CD14-positive monocyte (primary cell): ENCODE measurements around the gene AOAH. TPM values are rescaled to one million over a fixed set of nuclear protein-coding genes. Genes with fewer than 3 reads are reported as not detected.

Experiments used
- DNase-seq, 3 donors: peaks; one replicate each; pipeline ENCODE4 v3.0.0-alpha.2; 2011 to 2022
- H2AFZ ChIP-seq: 2 replicates; pipeline ENCODE4 v1.6.0; 2012; ENCODE audit warnings: mild to moderate bottlenecking, low read depth, low read length, inconsistent platforms; ENCODE audit not compliant: insufficient read depth, poor library complexity, severe bottlenecking
- H3K27ac ChIP-seq, 2 donors: 1 replicate in 1 of 2; 2 replicates in 1 of 2; pipeline ENCODE4 v1.5.1; 2012 to 2013; ENCODE audit warnings: low read length in 2 of 2, control low read depth in 1 of 2, inconsistent platforms in 1 of 2, low read depth in 1 of 2, mild to moderate bottlenecking in 1 of 2
- H3K27me3 ChIP-seq, 2 donors: one replicate each; pipeline versions ENCODE4 v1.6.0 to v1.6.1; 2011 to 2013; ENCODE audit warnings: low read length in 2 of 2; ENCODE audit not compliant: control insufficient read depth in 2 of 2, insufficient read depth in 2 of 2
- H3K36me3 ChIP-seq, 2 donors: replicated peaks in 1 of 2; 1 replicate in 1 of 2; 2 replicates in 1 of 2; pipeline versions ENCODE4 v1.5.1 to v1.6.1; 2012 to 2013; ENCODE audit warnings: low read length in 2 of 2, control low read depth in 1 of 2, inconsistent platforms in 1 of 2, mild to moderate bottlenecking in 1 of 2; ENCODE audit not compliant: insufficient read depth in 2 of 2, control insufficient read depth in 1 of 2
- H3K4me1 ChIP-seq, 2 donors: 1 replicate in 1 of 2; 2 replicates in 1 of 2; pipeline versions ENCODE4 v1.5.1 to v1.6.1; 2012 to 2013; ENCODE audit warnings: low read length in 2 of 2, control low read depth in 1 of 2, inconsistent platforms in 1 of 2, mild to moderate bottlenecking in 1 of 2, moderate library complexity in 1 of 2; ENCODE audit not compliant: insufficient read depth in 2 of 2, control insufficient read depth in 1 of 2
- H3K4me2 ChIP-seq: replicated peaks from 2 replicates; pipeline ENCODE3; 2012; ENCODE audit warnings: low read length, moderate library complexity, mild to moderate bottlenecking; ENCODE audit not compliant: poor library complexity, severe bottlenecking; ENCODE audit errors: extremely low read depth
- H3K4me3 ChIP-seq, 3 experiments: fragments of 200-600 bp in 1 of 3; sonication (generic) in 1 of 3; replicated peaks in 1 of 3; 1 replicate in 2 of 3; 2 replicates in 1 of 3; pipeline ENCODE4 v1.5.1; 2011 to 2013; ENCODE audit warnings: low read length in 3 of 3, mild to moderate bottlenecking in 3 of 3, control low read depth in 2 of 3, low read depth in 2 of 3, inconsistent platforms in 1 of 3, moderate library complexity in 1 of 3
- H3K79me2 ChIP-seq: 2 replicates; pipeline ENCODE4 v1.6.0; 2012; ENCODE audit warnings: mild to moderate bottlenecking, control low read depth, inconsistent platforms, low read length, moderate library complexity; ENCODE audit not compliant: insufficient read depth
- H3K9ac ChIP-seq: 2 replicates; pipeline ENCODE4 v1.6.0; 2017; ENCODE audit warnings: low read length, mild to moderate bottlenecking; ENCODE audit not compliant: insufficient read depth, poor library complexity, severe bottlenecking
- H3K9me3 ChIP-seq, 2 donors: replicated peaks in 1 of 2; 1 replicate in 1 of 2; 2 replicates in 1 of 2; pipeline versions ENCODE4 v1.5.1 to v1.6.1; 2012 to 2013; ENCODE audit warnings: low read length in 2 of 2, control low read depth in 1 of 2; ENCODE audit not compliant: control insufficient read depth in 1 of 2, insufficient read depth in 1 of 2
- H4K20me1 ChIP-seq: 2 replicates; pipeline ENCODE4 v1.6.0; 2012; ENCODE audit warnings: mild to moderate bottlenecking, low read length, control low read depth, moderate library complexity; ENCODE audit not compliant: insufficient read depth
- H3K27ac Mint-ChIP-seq, 7 donors: one replicate each; pipeline ENCODE4 v1.8.0; 2020; ENCODE audit warnings: mild to moderate bottlenecking in 7 of 7, mixed read lengths in 7 of 7, moderate library complexity in 6 of 7, inconsistent platforms in 2 of 7
- H3K27me3 Mint-ChIP-seq, 3 donors: one replicate each; pipeline ENCODE4 v1.8.0; 2021 to 2022; ENCODE audit warnings: low read depth in 3 of 3, mild to moderate bottlenecking in 3 of 3, mixed read lengths in 3 of 3, moderate library complexity in 3 of 3, inconsistent platforms in 1 of 3
- H3K36me3 Mint-ChIP-seq, 2 donors: one replicate each; pipeline ENCODE4 v1.8.0; 2020; ENCODE audit warnings: mixed read lengths in 2 of 2, inconsistent platforms in 1 of 2, mild to moderate bottlenecking in 1 of 2
- H3K4me1 Mint-ChIP-seq: one replicate; pipeline ENCODE4 v1.8.0; 2020; ENCODE audit warnings: mild to moderate bottlenecking, mixed read lengths
- H3K4me3 Mint-ChIP-seq, 2 donors: one replicate each; pipeline ENCODE4 v1.8.0; 2020; ENCODE audit warnings: mild to moderate bottlenecking in 2 of 2, mixed read lengths in 2 of 2, moderate library complexity in 1 of 2
- H3K9me3 Mint-ChIP-seq, 7 donors: one replicate each; pipeline ENCODE4 v1.8.0; 2020 to 2022; ENCODE audit warnings: mixed read lengths in 7 of 7, mild to moderate bottlenecking in 6 of 7, moderate library complexity in 6 of 7, inconsistent platforms in 2 of 7
- WGBS: methylation state at CpG from one replicate; pipeline ENCODE4 v1.1.5; 2013; ENCODE audit warnings: missing lambda C conversion rate; ENCODE audit not compliant: insufficient coverage; 5-methylcytosine and 5-hydroxymethylcytosine counted together
- intact Hi-C, 2 donors: fragments of 100-400 bp; cut with micrococcal nuclease; formaldehyde crosslinking; loops; one replicate each; pipeline versions ENCODE4 v1.15.0 to v1.15.1; 2023
- polyA plus RNA-seq, 3 donors: library from polyadenylated mRNA; depleted of rRNA in 1 of 3; unstranded in 2 of 3; stranded (reverse) in 1 of 3; fragments of 300-500 nt in 2 of 3; fragments of >200 nt in 1 of 3; fragmentation: Illumina TruSeq in 2 of 3; gene quantifications; 1 replicate in 2 of 3; 2 replicates in 1 of 3; pipeline ENCODE4 v1.2.3, GENCODE V29; 2012 to 2021
- TF ChIP-seq, protein P1 (sequence below): fragments of 200-600 bp; IDR thresholded peaks from one replicate; pipeline ENCODE4 v1.8.0; 2022; ENCODE audit warnings: antibody characterized with exemption, mild to moderate bottlenecking

The AOAH gene
- polyA plus RNA-seq, 3 donors: 305 to 467 (median 349) TPM

DNA sequence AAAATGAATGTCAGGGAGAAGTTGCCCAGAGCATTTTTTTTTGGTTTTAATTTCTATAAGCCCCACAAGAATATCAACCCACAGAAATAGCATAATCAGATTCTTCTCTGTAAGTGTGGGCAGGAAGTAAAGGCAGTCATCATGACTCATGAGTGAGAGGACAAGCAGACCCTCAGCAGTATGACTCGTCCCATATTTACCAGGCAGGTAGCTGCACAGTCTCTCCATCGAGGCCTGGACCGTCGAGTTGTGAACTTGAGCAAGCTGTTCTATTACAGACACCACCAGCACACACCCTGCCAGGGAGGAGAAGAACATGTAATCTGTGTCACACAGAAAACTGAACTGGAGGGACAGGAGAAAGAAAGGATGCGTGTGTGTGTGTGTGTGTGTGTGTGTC lies 37.8 kb downstream of the AOAH start:
- peaks cover 85 to 94% of the 10 kb centered on the region in 2 donors for H3K36me3 ChIP-seq
- Mint-ChIP-seq H3K27ac (peak overlapping the region in 3 of 7 donors; percentile 34 to 82 (median 68)), H3K27me3 (no peaks in the 10 kb centered on the region), H3K9me3 (no peaks in the 10 kb centered on the region), H3K4me3 (no peak overlapping the region), H3K36me3 (peaks cover 76 to 80% of the 10 kb centered on the region in 2 donors), H3K4me1 (peaks cover 19% of the 10 kb centered on the region)
- peaks cover 91% of the 10 kb centered on the region for H3K79me2 ChIP-seq
- intact Hi-C loops: no loop called here
- no peaks in the 10 kb centered on the region for H3K9me3 ChIP-seq
- peak overlapping the region in 1 of 2 donors; percentile 54 for H3K27ac ChIP-seq
- DNase-seq: peak in 1 of 3 donors; percentile 20
- H2AFZ ChIP-seq: no peak overlapping the region
- H3K9ac ChIP-seq: no peak overlapping the region
- no peak overlapping the region for H3K4me3 ChIP-seq
- no peaks in the 10 kb centered on the region for H3K27me3 ChIP-seq
- H3K4me2 ChIP-seq: no peak overlapping the region
- WGBS: no CpG with 5 or more reads among the region's 5 CpGs
- H3K4me1 ChIP-seq: peaks cover 10 to 12% of the 10 kb centered on the region in 2 donors
- peaks cover 99% of the 10 kb centered on the region for H4K20me1 ChIP-seq
- TF ChIP-seq, protein P1, sequence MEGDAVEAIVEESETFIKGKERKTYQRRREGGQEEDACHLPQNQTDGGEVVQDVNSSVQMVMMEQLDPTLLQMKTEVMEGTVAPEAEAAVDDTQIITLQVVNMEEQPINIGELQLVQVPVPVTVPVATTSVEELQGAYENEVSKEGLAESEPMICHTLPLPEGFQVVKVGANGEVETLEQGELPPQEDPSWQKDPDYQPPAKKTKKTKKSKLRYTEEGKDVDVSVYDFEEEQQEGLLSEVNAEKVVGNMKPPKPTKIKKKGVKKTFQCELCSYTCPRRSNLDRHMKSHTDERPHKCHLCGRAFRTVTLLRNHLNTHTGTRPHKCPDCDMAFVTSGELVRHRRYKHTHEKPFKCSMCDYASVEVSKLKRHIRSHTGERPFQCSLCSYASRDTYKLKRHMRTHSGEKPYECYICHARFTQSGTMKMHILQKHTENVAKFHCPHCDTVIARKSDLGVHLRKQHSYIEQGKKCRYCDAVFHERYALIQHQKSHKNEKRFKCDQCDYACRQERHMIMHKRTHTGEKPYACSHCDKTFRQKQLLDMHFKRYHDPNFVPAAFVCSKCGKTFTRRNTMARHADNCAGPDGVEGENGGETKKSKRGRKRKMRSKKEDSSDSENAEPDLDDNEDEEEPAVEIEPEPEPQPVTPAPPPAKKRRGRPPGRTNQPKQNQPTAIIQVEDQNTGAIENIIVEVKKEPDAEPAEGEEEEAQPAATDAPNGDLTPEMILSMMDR: no peak

GRCh38 chr7:36684954-36685353 lies 39.3 kb downstream of the AOAH start:
- peaks cover 5% of the 10 kb centered on the region for H3K4me1 Mint-ChIP-seq
- no peaks in the 10 kb centered on the region for H3K9me3 ChIP-seq
- TF ChIP-seq, protein P1: no peak
- peaks cover 74 to 81% of the 10 kb centered on the region in 2 donors for H3K36me3 Mint-ChIP-seq
- intact Hi-C loops: no loop called here
- peak overlapping the region in 1 of 2 donors; percentile 11 for H3K27ac ChIP-seq
- H3K27me3 Mint-ChIP-seq: no peaks in the 10 kb centered on the region
- H3K27ac Mint-ChIP-seq: peak overlapping the region in 2 of 7 donors; percentile 13 to 39
- no peak overlapping the region for H3K4me3 Mint-ChIP-seq
- H3K79me2 ChIP-seq: peaks cover 83% of the 10 kb centered on the region
- H3K4me1 ChIP-seq: no peaks in the 10 kb centered on the region
- no peak overlapping the region for H3K4me3 ChIP-seq
- H2AFZ ChIP-seq: no peak overlapping the region
- H3K27me3 ChIP-seq: no peaks in the 10 kb centered on the region
- H3K4me2 ChIP-seq: no peak overlapping the region
- peaks cover 88 to 94% of the 10 kb centered on the region in 2 donors for H3K36me3 ChIP-seq
- no CpG with 5 or more reads among the region's 3 CpGs for WGBS
- H3K9me3 Mint-ChIP-seq: no peaks in the 10 kb centered on the region
- DNase-seq: no peak
- peaks cover 99% of the 10 kb centered on the region for H4K20me1 ChIP-seq
- no peak overlapping the region for H3K9ac ChIP-seq
